Endodermal cell (in vitro differentiated cells): ENCODE data around the gene NHERF1. TPM values are rescaled to one million over a fixed set of nuclear protein-coding genes. Genes with fewer than 3 reads are reported as not detected.

ENCODE experiments used
- DNase-seq: peaks from one replicate; pipeline ENCODE4 v3.0.0-alpha.2; 2017
- H3K27ac ChIP-seq: 2 replicates; pipeline ENCODE4 v1.5.1; 2013; ENCODE audit warnings: mild to moderate bottlenecking, low read depth, low read length, moderate library complexity
- H3K27me3 ChIP-seq: 2 replicates; pipeline ENCODE4 v1.6.1; 2013; ENCODE audit warnings: mild to moderate bottlenecking, low read length, moderate library complexity; ENCODE audit not compliant: insufficient read depth, control insufficient read depth, poor library complexity, severe bottlenecking
- H3K36me3 ChIP-seq: 2 replicates; pipeline ENCODE4 v1.7.0; 2013; ENCODE audit warnings: mild to moderate bottlenecking, low read length, moderate library complexity; ENCODE audit not compliant: control insufficient read depth, insufficient read depth
- H3K4me1 ChIP-seq: one replicate; pipeline ENCODE4 v1.7.0; 2013; ENCODE audit warnings: low read length; ENCODE audit not compliant: control insufficient read depth, insufficient read depth
- H3K4me3 ChIP-seq: 2 replicates; pipeline ENCODE4 v1.5.1; 2013; ENCODE audit warnings: mild to moderate bottlenecking, low read length, moderate library complexity
- H3K9ac ChIP-seq: 2 replicates; pipeline ENCODE4 v1.6.1; 2013; ENCODE audit warnings: mild to moderate bottlenecking, low read length, moderate library complexity; ENCODE audit not compliant: poor library complexity, severe bottlenecking; ENCODE audit errors: extremely low read depth
- H3K9me3 ChIP-seq: 2 replicates; pipeline ENCODE4 v1.6.1; 2013; ENCODE audit warnings: mild to moderate bottlenecking, low read length, moderate library complexity; ENCODE audit not compliant: control insufficient read depth
- H3K27ac Mint-ChIP-seq: 2 replicates; pipeline ENCODE4 v1.8.0; 2020; ENCODE audit warnings: mixed read lengths
- H3K27me3 Mint-ChIP-seq: 2 replicates; pipeline ENCODE4 v1.8.0; 2021; ENCODE audit warnings: mild to moderate bottlenecking, mixed read lengths; ENCODE audit not compliant: insufficient read depth
- H3K36me3 Mint-ChIP-seq: 2 replicates; pipeline ENCODE4 v1.8.0; 2020; ENCODE audit warnings: low read depth, mixed read lengths
- H3K4me1 Mint-ChIP-seq: 2 replicates; pipeline ENCODE4 v1.8.0; 2020; ENCODE audit warnings: mixed read lengths
- H3K4me3 Mint-ChIP-seq: 2 replicates; pipeline ENCODE4 v1.8.0; 2020; ENCODE audit warnings: mild to moderate bottlenecking, moderate library complexity, mixed read lengths
- H3K9me3 Mint-ChIP-seq: 2 replicates; pipeline ENCODE4 v1.8.0; 2020; ENCODE audit warnings: mild to moderate bottlenecking, mixed read lengths
- CTCF ChIP-seq: fragments of 200-600 bp; sonication (generic); conservative IDR thresholded peaks from 2 replicates; pipeline ENCODE4 v1.5.0; 2021; ENCODE audit warnings: antibody characterized with exemption, mild to moderate bottlenecking
- WGBS, 2 experiments: methylation state at CpG; one replicate each; pipeline versions ENCODE4 v1.1.5 to v1.1.7; 2013; ENCODE audit warnings: missing lambda C conversion rate in 2 of 2, mixed read lengths in 1 of 2; ENCODE audit not compliant: insufficient coverage in 1 of 2, insufficient read length in 1 of 2; 5-methylcytosine and 5-hydroxymethylcytosine counted together
- total RNA-seq, 2 donors: library from RNA; stranded (reverse); fragmentation: NEBNext Ultra II Directional in 1 of 2; extraction: Animal tissue kit (Norgen Biotek cat#: 25700) in 1 of 2; gene quantifications; 2 replicates in 1 of 2; 3 replicates in 1 of 2; pipeline ENCODE4 v1.2.1, GENCODE V29; 2021

NHERF1 gene
- total RNA-seq, 2 donors from 2014 or later, result 116 to 138 TPM

DNA sequence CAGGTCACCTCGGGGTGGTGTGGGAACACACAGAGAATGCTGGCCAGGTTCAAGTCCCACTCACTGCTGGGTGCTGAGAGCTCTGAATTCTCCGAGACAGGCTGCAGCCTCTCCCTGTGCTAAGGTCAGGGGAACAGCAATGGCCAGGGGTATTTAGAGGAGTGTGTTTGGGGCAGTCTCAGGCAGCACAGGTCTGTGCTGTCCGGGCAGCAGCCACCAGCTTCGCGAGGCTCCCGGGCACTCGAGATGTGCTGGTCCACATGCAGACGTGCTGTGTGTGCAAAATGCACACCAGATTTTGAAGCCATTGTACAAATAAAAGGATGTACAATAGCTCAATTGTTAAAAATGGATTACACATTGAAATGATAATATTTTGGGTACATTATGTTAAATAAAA, 7.1 kb downstream of the NHERF1 start:
- TF ChIP-seq CTCF, result no peak
- DNase-seq, result no peak
- Histone ChIP-seq H3K4me1 (peaks cover 41% of the 10 kb centered on the region), H3K9me3 (peaks cover 4% of the 10 kb centered on the region), H3K9ac (no peak overlapping the region), H3K4me3 (no peak overlapping the region), H3K27ac (no peak overlapping the region), H3K27me3 (no peaks in the 10 kb centered on the region), H3K36me3 (peaks cover 44% of the 10 kb centered on the region)
- no peak overlapping the region for H3K27ac Mint-ChIP-seq
- 91 to 99% methylated on average over 6 to 8 of the region's 8 CpGs for WGBS, 2 experiments
- no peaks in the 10 kb centered on the region for H3K27me3 Mint-ChIP-seq
- no peak overlapping the region for H3K4me3 Mint-ChIP-seq
- no peaks in the 10 kb centered on the region for H3K9me3 Mint-ChIP-seq
- H3K36me3 Mint-ChIP-seq, result peaks cover 23% of the 10 kb centered on the region
- peaks cover 37% of the 10 kb centered on the region for H3K4me1 Mint-ChIP-seq

DNA sequence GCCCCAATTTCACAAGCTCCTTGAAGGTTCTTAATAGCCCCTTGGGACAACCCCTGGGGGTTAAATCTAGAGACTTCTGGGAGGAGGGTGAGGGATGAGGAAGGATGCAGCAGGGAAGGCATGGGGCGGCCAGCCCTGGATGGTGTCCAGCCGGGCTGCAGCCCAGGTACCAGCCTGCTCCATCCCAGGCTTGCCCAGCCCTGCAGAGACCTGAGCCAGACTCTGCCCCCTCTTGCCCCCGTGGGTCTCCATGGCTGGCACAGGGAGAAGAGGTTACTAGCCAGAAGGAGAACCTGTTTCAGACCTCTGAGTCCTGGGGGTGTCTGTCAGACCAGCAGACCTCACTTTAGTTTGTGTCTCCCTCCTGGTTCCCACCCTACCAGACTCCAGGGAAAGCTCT, 8.5 kb downstream of the NHERF1 start:
- H3K9me3 ChIP-seq, result peaks cover 4% of the 10 kb centered on the region
- H3K4me3 ChIP-seq, result no peak overlapping the region
- peaks cover 39% of the 10 kb centered on the region for H3K4me1 Mint-ChIP-seq
- no peak overlapping the region for H3K9ac ChIP-seq
- H3K27ac Mint-ChIP-seq, result no peak overlapping the region
- no peaks in the 10 kb centered on the region for H3K9me3 Mint-ChIP-seq
- H3K4me3 Mint-ChIP-seq, result no peak overlapping the region
- peaks cover 44% of the 10 kb centered on the region for H3K36me3 ChIP-seq
- DNase-seq, result no peak
- H3K4me1 ChIP-seq, result peaks cover 36% of the 10 kb centered on the region
- 88 to 96% methylated on average over 3 of the region's 3 CpGs for WGBS, 2 experiments
- no peaks in the 10 kb centered on the region for H3K27me3 Mint-ChIP-seq
- no peak overlapping the region for H3K27ac ChIP-seq
- peaks cover 16% of the 10 kb centered on the region for H3K36me3 Mint-ChIP-seq
- H3K27me3 ChIP-seq, result no peaks in the 10 kb centered on the region
- no peak for TF ChIP-seq CTCF

DNA sequence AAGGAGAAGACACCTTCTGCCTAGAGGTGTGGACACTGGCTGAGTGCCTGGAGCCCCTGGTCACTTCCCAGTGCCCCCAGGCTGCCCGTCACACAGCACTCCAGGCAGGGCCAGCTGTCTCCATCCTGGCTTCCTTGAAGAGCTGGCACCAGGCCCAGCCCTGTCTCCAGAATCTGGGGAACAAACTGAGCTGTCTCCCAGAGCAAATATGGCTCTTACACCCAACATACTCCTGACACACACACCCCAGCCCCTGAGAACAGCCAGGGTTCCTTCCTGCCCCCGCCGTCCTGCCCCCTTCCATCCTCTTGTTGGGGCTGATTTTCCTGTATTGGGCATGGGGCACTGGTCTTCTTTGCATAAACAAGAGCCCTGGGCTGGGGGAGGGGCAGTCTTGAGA, 9.1 kb downstream of the NHERF1 start:
- Histone ChIP-seq H3K4me1 (peaks cover 36% of the 10 kb centered on the region), H3K4me3 (no peak overlapping the region), H3K27ac (no peak overlapping the region), H3K27me3 (no peaks in the 10 kb centered on the region), H3K9ac (no peak overlapping the region), H3K9me3 (peaks cover 2% of the 10 kb centered on the region), H3K36me3 (peaks cover 40% of the 10 kb centered on the region)
- DNase-seq, result no peak
- WGBS, 2 experiments, result 95% methylated on average over 3 of the region's 3 CpGs; no CpG with 5 or more reads in 1 of the 2 experiments
- Mint-ChIP-seq H3K27me3 (no peaks in the 10 kb centered on the region), H3K4me1 (peaks cover 35% of the 10 kb centered on the region), H3K36me3 (peaks cover 12% of the 10 kb centered on the region), H3K9me3 (no peaks in the 10 kb centered on the region), H3K4me3 (no peak overlapping the region), H3K27ac (no peak overlapping the region)
- no peak for TF ChIP-seq CTCF
